ENCODE results near the gene FAM163B. TPM values are rescaled to one million over a fixed set of nuclear protein-coding genes. Genes with fewer than 3 reads are reported as not detected.

The FAM163B gene
- total and polyA plus RNA-seq, 2 experiments from 2014 or later: 0.35 to 1.0 TPM

- H4K20me1 ChIP-seq (ENCODE audit: insufficient read depth, poor library complexity, severe bottlenecking): no peaks in the 10 kb centered on the region
- H3K9me3 ChIP-seq (ENCODE audit: low read depth): no peaks in the 10 kb centered on the region
- no peak overlapping the region for H3K27ac ChIP-seq
- no peak overlapping the region for H3K4me2 ChIP-seq
- H3K9me2 ChIP-seq (replicated peaks; ENCODE audit: insufficient read depth): no peaks in the 10 kb centered on the region
- peaks cover 19% of the 10 kb centered on the region for H3K4me1 ChIP-seq (ENCODE audit: insufficient read depth)
- TF ChIP-seq EZH2phosphoT487 (IDR thresholded peaks at IDR 0.05; ENCODE audit: low read depth, severe bottlenecking, unreplicated experiment) (no peak), EZH2 (IDR thresholded peaks at IDR 0.05; ENCODE audit: borderline replicate concordance) (no peak), CTCF (IDR thresholded peaks at IDR 0.05; ENCODE audit: poor library complexity) (no peak)
- no peaks in the 10 kb centered on the region for H3K36me3 ChIP-seq (replicated peaks; ENCODE audit: insufficient read depth, low read depth)
- H3K27me3 ChIP-seq: no peaks in the 10 kb centered on the region
- no peak overlapping the region for H3K4me3 ChIP-seq
- no peak overlapping the region for H2AFZ ChIP-seq
- DNase-seq (ENCODE audit: low spot score): no peak
- WGBS (ENCODE audit: low lambda C conversion rate, missing lambda C conversion rate): 95% methylated on average over 5 of the region's 5 CpGs
- H3K79me2 ChIP-seq: no peaks in the 10 kb centered on the region
These were observed 52.8 kb downstream of the FAM163B start for GRCh38 chr9:133556354-133556753.

- no peaks in the 10 kb centered on the region for H3K27me3 ChIP-seq
- peaks cover 19% of the 10 kb centered on the region for H3K4me1 ChIP-seq (ENCODE audit: insufficient read depth)
- H4K20me1 ChIP-seq (ENCODE audit: insufficient read depth, poor library complexity, severe bottlenecking): no peaks in the 10 kb centered on the region
- no peaks in the 10 kb centered on the region for H3K9me3 ChIP-seq (ENCODE audit: low read depth)
- no peak overlapping the region for H3K27ac ChIP-seq
- H3K4me2 ChIP-seq: no peak overlapping the region
- WGBS (ENCODE audit: low lambda C conversion rate, missing lambda C conversion rate): 96% methylated on average over 8 of the region's 8 CpGs
- no peak for DNase-seq (ENCODE audit: low spot score)
- TF ChIP-seq EZH2phosphoT487 (IDR thresholded peaks at IDR 0.05; ENCODE audit: low read depth, severe bottlenecking, unreplicated experiment): no peak
- TF ChIP-seq EZH2 (IDR thresholded peaks at IDR 0.05; ENCODE audit: borderline replicate concordance): no peak
- TF ChIP-seq CTCF (IDR thresholded peaks at IDR 0.05; ENCODE audit: poor library complexity): no peak
- no peaks in the 10 kb centered on the region for H3K9me2 ChIP-seq (replicated peaks; ENCODE audit: insufficient read depth)
- H3K79me2 ChIP-seq: no peaks in the 10 kb centered on the region
- H2AFZ ChIP-seq: no peak overlapping the region
- no peaks in the 10 kb centered on the region for H3K36me3 ChIP-seq (replicated peaks; ENCODE audit: insufficient read depth, low read depth)
- H3K4me3 ChIP-seq: no peak overlapping the region
These were observed 54.5 kb downstream of the FAM163B start for GRCh38 chr9:133554729-133555128.

- Histone ChIP-seq H3K79me2 (no peaks in the 10 kb centered on the region), H3K9me3 (ENCODE audit: low read depth) (no peaks in the 10 kb centered on the region), H4K20me1 (ENCODE audit: insufficient read depth, poor library complexity, severe bottlenecking) (no peaks in the 10 kb centered on the region), H3K27ac (no peak overlapping the region), H3K4me2 (no peak overlapping the region), H3K27me3 (no peaks in the 10 kb centered on the region), H3K9me2 (replicated peaks; ENCODE audit: insufficient read depth) (no peaks in the 10 kb centered on the region), H3K36me3 (replicated peaks; ENCODE audit: insufficient read depth, low read depth) (no peaks in the 10 kb centered on the region), H3K4me1 (ENCODE audit: insufficient read depth) (peaks cover 19% of the 10 kb centered on the region), H2AFZ (no peak overlapping the region), H3K4me3 (no peak overlapping the region)
- WGBS (ENCODE audit: low lambda C conversion rate, missing lambda C conversion rate): 84% methylated on average over 30 of the region's 31 CpGs
- TF ChIP-seq EZH2phosphoT487 (IDR thresholded peaks at IDR 0.05; ENCODE audit: low read depth, severe bottlenecking, unreplicated experiment): no peak
- no peak for TF ChIP-seq EZH2 (IDR thresholded peaks at IDR 0.05; ENCODE audit: borderline replicate concordance)
- TF ChIP-seq CTCF (IDR thresholded peaks at IDR 0.05; ENCODE audit: poor library complexity): no peak
- no peak for DNase-seq (ENCODE audit: low spot score)
These were observed 55.0 kb downstream of the FAM163B start for GRCh38 chr9:133553973-133554713.

All from hepatocyte (in vitro differentiated cells).